GM21526 (cell line): ENCODE data around the gene UTS2B.
"Not testable (repeated sequence)": the region's sequence is repeated elsewhere in the genome, so short reads cannot be mapped to it uniquely, and the experiment has no call there.

Experiments
- ATAC-seq: cut with Tn5 transposase; IDR thresholded peaks from one replicate; pipeline ENCODE4 v1.9.1; 2021; ENCODE audit warnings: moderate library complexity; ENCODE audit not compliant: unreplicated experiment, low FRiP score

The UTS2B gene

DNA sequence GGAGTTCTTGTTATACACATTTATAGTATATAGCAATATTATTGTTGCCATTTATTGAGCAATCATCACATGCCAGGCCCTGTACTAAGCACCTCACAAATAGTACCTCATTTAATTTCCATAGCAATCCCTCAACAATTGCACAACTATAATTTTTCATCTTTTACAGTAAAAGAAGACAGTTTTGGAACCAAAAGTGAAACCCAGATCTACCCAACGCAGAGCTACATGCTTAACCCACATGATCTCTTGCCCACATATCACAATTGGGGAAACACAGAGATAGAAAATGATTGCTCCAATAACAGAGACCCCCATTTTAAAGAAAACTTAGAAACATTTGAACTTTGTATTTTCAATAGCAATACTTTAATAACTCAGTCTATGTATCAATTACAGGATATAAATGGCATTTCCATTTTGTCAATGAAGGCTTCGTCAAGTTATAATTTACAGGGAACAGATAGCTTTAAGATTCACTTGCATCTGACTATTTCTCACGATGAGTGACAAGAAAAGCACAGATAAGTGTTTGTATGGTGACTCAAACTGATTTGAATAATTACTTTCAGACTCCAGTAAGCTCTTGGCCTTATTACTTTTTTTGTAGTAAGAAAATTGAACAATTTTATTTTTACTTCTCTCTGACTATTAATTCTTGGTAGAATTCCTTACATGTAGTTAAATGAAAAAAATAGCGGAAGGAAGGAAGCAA lies 39.9 kb downstream of the UTS2B start:
- peak; percentile 88 for ATAC-seq

DNA sequence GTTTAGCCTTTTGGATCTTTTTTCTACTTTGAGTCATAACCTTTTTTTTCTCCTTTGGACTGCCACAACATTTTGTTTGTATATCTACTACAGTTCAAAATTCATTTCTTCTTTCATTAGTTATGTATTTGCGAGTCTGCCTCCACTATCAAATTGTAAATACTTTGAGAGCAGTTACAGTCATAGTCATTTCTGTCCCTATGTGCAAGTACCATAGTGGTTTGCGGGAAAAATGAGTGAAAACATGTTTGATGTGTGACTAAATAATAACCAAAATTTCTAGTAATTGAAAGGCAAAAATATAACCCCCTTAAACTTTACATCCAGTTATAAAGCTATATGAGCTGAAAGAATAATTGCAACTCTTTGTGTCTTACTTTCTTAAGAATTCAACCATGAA lies 46.9 kb downstream of the UTS2B start:
- no peak for ATAC-seq

DNA sequence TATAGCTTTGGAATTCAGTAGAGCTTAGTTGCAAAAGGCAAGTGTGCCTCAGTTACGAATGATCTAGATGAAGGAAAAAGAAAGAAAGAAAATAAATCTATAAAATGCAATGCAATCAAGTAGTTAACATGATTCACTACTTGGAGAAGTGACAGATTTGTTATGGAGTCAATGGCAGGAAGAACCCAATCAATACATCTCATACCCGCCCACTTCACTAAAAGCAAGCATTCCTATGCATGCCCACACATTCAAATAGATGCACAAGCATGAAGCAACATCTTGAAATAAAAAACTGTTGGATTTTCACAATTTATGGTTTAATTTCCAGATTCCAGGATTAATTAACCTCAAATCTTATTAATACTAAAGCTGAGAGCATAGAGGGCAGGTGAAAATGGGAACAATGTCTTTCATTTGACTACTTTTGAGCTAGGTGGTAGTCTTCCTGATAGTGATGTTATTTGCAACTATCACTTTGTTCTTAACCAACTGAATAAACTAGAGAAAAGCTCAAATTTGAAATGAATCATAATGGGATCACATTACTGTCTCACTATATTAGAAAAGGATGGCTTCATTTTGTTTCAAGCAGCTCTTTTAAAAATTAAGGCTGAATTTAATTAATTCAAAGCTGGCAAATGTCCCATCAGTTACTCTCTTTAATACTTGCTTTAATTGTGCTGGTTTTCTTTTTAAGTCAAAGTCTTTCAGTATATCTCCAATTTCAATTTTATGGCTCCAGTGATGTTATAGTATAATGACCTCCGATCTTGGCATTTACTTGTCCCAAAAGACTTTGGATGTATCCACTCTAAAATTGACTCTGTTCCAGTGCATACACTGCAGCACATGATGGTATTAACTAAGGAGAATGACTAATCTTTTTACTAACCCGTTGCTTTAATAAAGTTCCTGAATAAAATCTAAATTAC lies 47.8 kb downstream of the UTS2B start:
- ATAC-seq = no peak

DNA sequence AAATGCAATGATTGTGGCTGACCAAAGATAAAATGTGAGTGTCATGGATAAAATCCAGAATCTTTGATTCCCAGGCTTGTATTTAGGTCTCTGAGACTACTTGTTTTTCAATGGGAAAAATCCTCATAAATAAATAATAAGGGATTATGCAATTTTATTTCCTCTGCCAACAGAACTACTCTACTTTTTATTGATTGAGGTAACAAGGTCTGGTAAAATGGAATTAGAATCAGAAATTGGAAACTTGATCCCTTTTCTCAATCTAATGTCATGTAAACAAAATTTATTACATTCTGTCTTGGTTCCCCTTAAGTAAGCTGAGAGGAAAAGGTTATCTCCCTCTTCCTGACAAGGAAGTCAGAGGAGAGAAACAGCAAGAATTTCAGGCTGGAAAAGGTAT lies 49.4 kb downstream of the UTS2B start:
- ATAC-seq = no peak

DNA sequence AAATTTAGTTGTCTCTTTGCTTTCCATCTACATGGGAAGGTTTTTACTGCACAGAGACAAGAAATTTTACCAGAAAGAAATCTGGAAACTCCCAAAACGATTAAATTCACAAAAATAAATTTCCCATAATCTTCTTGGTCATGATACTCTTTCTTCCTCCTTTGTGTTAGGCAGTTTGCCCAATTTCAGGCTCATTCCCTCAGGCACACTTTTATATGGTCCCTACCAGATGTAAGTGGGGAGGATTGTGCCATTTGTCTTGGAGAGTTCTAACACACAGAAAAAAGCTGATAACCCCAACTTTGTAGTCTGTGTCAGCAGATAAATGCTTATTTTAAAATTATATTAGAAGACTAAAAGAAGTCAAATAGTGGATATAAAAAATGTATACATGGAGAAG lies 50.2 kb downstream of the UTS2B start:
- no peak for ATAC-seq

DNA sequence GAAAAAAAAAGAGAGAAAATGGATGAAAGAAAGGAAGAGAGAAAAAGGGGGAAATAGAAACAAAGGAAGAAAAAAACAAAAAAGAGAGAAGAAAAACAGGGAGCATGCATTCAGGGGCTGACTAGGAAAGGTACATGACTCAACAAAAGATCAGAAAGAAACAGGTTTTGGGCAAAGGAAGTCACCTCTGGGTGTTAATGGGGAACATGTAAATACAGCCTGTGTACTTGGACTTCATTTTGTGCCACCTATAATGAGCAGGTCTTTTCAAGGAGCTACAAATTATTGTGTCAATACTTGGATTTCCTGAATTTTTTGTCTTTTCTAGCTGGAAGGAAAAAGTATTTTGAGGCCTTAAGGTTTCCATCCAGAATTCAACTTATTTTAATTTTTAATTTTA lies 54.6 kb downstream of the UTS2B start:
- ATAC-seq = no peak

DNA sequence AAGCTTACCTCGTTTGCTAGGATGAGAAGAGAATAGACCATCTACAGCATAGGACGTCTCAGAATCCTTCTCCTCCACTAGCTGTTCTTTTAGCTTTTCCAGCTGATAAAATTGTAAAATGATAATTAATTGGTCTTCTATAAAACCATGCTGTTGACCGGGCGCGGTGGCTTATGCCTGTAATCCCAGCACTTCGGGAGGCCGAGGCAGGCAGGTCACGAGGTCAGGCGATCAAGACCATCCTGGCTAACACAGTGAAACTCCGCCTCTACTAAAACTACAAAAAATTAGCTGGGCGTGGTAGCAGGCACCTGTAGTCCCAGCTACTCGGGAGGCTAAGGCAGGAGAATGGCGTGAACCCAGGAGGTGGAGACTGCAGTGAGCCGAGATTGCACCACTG lies 55.1 kb downstream of the UTS2B start:
- ATAC-seq = not testable (repeated sequence)

DNA sequence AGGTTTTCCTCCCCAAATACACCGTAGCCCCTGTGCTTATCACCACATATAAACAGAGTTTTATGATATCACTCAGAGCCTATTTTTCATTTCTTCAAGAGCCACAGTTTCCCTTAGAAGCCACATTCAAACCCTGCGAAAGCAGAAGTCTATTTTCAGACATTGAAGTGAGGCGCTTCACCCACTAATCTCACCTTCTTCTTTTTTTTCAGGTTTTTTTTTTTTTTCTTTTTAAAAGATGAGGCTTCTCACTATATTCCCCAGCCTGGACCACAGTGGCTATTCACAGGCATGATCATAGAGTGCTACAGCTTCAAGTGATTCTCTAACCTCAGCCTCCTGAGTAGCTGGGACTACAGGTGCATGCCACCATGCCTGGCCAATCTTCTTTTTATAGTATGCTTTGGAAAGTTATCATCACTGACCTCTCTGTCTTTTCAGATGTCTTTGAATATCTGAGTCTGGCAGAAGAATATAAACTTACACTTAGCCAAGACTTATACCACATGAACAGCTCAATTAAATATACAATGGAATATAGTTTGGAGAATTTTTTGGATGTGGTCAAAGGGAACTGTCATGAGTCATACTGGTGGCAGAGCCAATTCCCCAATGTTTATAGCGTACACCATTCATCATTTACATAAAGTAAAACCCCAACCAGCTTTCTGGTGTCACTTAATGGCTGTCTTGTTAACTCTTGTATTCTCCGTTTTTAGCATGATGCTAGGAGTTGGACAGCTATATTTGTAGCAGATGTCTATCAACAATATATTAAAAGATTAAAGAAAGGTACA lies 60.8 kb downstream of the UTS2B start:
- peak; percentile 77 for ATAC-seq

DNA sequence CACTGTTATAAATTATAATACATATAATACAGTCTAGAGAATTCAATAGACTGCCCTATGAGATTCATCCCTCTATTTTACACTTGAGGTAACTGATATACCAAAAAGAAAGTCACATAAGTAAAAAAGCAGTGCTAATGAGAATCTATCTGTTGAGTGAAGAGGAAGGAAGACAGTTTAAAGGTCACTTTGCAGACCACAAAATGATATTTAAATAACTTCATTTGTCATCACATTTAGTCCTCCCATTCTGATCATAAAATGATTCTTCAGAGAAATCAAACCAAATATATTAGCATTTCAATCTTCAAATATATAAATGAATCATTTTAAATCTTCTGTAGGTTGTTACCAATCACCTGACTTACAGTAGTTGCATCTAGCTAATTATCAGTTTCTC lies 61.6 kb downstream of the UTS2B start:
- ATAC-seq = no peak

DNA sequence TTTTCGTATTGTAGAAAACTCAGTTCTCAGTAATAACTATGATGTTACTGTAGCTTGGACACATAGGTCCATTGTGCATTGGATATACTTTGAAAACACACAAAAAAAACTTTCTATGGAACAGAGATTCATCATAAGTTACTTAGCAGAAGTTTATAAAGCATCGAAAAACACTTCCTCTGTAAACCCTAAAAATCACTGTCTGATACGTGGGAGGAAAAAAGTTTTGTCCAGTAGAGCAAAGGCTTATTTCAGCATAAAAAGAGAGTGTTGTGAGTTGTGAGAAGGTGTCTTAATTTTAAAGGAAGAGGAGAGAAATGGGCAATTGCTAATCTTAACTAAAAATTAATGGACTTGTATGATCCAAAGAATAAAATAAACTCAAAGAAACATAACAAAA lies 66.5 kb downstream of the UTS2B start:
- no peak for ATAC-seq

DNA sequence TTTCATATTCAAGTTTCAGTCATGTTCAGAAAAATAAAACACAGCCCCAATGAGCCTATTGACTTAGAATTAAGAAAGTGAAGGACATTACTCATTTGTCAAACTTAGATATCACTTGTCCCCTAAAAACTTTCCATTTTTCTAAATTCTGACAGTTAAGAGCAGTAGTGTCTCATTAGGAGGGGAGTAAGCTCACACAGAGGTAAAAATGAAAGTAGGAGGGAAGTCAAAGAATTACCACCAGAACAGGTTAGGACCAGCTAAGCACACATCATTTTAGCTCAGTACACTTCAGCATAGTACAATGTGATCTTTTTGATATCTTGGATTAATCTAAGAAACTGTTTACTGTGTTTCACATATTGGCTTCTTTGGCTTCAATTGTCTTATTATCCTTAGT lies 67.0 kb downstream of the UTS2B start:
- ATAC-seq = peak; percentile 86

DNA sequence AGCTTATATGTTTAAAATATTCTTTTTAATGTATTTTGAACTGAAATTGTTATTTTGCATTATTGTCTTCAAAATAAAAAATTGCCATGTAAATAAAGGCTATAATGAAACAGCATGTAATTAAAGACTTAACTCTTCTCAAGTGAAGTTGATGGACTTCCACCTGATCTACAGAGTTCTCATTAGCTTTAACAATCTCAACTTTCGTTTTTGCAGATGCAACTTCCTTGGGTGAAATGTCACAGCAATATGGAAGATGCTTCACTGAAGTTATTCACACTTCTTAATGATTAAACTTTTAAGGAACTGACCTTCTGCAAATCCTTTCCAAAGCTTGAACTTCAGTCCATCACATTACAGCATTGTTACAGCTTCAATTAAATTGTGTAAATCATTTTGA lies 67.7 kb downstream of the UTS2B start:
- ATAC-seq = peak; percentile 58

DNA sequence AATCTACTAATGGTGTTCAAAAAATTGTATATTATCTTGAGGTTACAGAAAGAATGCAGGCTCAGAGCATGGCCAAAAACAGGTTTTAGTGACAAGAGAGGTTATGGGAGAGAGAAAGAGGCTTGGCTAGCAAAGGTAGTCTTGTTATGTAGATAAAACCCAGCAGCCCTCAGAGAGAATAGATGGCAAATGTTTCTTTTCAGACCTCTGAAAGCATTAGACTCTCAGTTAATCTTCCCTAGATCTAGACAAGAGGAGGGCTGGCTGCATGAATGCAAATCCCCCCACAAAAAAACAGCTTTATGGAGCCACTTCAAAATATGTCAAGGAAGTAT lies 69.1 kb downstream of the UTS2B start:
- ATAC-seq = no peak

DNA sequence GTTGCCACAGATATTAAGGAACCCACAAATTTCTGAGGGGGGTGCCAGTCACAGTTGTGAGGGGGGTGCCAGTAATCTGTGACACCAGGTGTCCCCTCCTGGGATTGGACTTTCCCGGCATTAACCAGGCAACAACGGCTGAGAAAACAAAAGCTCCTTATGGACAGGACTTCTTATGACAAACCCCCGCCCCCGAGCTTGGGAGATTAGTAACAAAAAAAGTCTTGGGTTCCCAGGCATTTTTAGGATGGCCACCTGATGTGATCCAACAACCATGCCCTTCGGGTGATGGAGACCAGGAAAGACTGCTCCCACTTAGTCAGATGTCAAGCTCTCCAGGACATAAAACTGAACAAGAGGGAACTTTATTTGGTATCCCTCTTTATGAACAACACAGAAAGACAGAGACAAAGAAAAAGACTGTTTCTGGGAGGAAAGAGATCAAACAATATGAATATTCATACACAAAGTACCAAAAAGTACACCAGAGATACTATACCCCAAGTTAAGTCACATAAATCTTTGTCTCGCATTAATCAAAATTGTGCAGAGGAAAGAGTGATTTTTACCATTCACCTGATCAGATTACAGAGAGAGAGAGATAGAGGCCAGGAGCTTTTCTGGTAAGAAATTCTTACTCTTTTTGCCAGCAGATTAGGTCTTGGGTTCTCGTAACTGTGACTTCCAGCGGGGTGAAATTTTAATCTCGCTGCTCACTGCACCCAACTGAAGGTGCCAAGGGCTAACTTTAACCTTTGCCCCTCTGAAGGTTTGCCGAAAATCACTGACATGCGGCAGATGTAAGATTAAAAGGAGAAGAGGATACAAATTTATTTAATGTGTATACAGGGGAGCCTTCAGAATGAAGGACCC lies 69.7 kb downstream of the UTS2B start:
- no peak for ATAC-seq

DNA sequence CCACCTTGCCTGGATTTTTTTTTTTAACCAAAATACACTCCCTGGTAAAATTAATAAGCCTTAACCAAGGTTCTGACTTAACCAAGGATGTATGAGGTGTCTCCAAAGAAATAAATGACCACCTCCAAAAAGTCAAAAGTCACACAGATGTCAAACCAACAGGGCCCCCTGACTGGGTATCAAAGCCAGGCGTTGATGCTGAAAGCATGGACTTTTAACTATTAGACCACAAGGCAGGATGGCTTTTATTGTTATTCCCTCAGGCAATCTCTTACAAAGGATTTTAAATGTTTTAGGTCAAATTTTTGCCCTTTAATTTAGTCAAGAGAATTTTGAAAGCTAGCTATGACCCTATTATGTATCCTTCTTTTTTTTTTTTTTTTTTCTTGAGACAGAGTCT lies 70.8 kb downstream of the UTS2B start:
- no peak for ATAC-seq

DNA sequence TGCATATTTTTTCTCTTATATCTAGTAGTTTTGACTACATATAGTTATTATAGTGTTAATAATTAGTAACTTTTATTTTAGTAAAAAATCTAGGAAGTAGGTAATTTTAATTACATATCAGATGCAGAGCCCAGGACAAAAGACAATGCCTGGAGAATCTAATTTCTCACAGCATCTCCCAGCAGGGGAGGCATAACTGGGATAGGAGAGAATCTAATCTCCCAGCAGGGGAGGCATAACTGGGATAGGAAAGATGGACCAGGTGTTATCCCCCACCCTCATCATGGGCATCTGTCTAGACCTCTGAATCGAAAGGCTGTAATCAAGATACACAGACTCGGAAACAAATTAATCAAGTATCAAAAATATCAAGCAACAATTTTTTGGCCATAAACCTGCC lies 73.0 kb downstream of the UTS2B start:
- ATAC-seq = no peak

DNA sequence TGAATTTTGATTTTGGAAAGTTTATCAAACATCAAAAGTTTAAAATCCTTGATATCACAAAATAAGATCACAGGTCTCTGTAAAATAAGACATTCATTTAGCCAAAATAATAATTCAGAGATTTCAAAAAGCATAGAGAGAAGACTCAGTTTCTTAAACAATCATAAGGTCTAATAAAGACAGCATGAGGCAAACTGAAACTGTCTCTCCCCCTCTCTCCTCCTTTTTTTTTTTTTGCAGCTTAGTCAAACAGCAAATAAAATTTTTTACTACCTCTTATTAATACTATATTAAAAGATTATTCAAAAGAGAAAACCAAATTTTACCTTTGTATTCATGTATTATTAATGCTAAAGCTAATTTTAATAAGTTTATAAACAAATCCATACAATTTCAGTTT lies 73.9 kb downstream of the UTS2B start:
- no peak for ATAC-seq

DNA sequence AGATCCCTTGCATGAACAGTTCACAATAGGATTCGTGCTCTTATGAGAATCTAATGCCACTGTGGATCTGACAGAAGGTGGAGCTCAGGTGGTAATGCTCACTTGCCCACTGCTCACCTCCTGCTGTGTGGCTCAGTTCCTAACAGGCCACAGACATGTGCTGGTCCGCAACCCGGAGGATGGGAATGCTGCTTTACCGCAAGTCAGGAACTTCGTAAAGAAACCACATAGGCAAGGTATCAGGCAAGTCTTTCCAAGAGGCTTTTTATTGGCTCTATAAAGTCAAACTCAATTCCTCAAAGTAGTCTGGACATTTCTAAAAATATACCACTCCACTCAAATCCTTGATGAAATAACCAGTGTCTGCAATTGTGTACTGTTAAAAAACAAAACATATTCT lies 75.2 kb downstream of the UTS2B start:
- no peak for ATAC-seq

DNA sequence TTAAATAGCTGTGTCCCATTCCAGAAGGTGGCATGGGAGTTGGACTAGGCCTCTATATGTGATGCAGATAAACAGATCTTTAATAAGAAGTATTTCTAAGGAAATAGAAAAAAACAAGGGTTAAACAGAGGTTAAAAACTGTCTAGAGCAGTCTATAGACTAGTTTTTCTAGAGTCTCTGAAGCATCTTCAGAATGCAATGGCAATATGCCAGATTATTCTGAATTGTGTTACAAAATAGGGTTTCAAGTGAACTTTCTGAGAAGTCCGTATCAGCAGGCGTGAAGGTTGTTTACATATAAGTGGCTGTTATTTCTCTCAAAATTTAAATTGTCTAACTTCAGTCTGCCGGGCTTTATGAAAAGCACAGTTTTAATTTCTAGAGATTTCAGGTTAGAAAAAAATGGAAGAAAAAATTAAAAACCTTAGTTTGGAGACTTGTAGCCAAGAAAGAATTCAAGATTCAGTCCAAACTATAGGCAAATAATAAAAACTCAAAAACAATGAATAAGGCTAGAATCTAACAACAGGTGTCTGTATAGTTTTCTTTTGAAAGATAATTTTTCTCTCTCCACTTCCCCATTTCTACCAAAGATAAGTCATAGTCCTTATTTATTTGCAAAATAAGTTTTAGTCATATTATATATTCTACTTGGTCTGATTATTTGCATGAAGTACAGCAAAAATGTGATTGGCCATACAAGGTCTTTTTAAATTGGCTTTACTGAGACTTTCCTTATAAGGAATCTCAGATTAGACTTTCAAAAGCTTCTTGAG lies 76.0 kb downstream of the UTS2B start:
- ATAC-seq = no peak
